Duodenal mucosa (tissue), 2 donors: ENCODE results near the gene RUNX1.
"Not testable (repeated sequence)": the region's sequence is repeated elsewhere in the genome, so short reads cannot be mapped to it uniquely, and the experiment has no call there.

Experiments
- H3K27ac ChIP-seq: one replicate; pipeline ENCODE4 v1.7.0; 2013; ENCODE audit warnings: low read depth, low read length
- H3K27me3 ChIP-seq, 2 donors: one replicate each; pipeline ENCODE4 v1.7.0; 2013; ENCODE audit warnings: low read length in 2 of 2, control low read depth in 1 of 2; ENCODE audit not compliant: insufficient read depth in 2 of 2, control insufficient read depth in 1 of 2
- H3K36me3 ChIP-seq, 2 donors: one replicate each; pipeline ENCODE4 v1.7.0; 2013; ENCODE audit warnings: low read length in 2 of 2, control low read depth in 1 of 2; ENCODE audit not compliant: insufficient read depth in 2 of 2, control insufficient read depth in 1 of 2
- H3K4me1 ChIP-seq, 2 donors: one replicate each; pipeline ENCODE4 v1.7.0; 2013; ENCODE audit warnings: low read length in 2 of 2, control low read depth in 1 of 2; ENCODE audit not compliant: insufficient read depth in 2 of 2, control insufficient read depth in 1 of 2
- H3K4me3 ChIP-seq, 2 donors: one replicate each; pipeline ENCODE4 v1.7.0; 2013; ENCODE audit warnings: low read length in 2 of 2, low read depth in 1 of 2
- H3K9ac ChIP-seq, 2 donors: one replicate each; pipeline ENCODE4 v1.7.0; 2013; ENCODE audit warnings: low read length in 2 of 2, low read depth in 1 of 2
- H3K9me3 ChIP-seq, 2 donors: one replicate each; pipeline ENCODE4 v1.7.0; 2013; ENCODE audit warnings: low read length in 2 of 2, control low read depth in 1 of 2; ENCODE audit not compliant: control insufficient read depth in 1 of 2

The RUNX1 gene

DNA sequence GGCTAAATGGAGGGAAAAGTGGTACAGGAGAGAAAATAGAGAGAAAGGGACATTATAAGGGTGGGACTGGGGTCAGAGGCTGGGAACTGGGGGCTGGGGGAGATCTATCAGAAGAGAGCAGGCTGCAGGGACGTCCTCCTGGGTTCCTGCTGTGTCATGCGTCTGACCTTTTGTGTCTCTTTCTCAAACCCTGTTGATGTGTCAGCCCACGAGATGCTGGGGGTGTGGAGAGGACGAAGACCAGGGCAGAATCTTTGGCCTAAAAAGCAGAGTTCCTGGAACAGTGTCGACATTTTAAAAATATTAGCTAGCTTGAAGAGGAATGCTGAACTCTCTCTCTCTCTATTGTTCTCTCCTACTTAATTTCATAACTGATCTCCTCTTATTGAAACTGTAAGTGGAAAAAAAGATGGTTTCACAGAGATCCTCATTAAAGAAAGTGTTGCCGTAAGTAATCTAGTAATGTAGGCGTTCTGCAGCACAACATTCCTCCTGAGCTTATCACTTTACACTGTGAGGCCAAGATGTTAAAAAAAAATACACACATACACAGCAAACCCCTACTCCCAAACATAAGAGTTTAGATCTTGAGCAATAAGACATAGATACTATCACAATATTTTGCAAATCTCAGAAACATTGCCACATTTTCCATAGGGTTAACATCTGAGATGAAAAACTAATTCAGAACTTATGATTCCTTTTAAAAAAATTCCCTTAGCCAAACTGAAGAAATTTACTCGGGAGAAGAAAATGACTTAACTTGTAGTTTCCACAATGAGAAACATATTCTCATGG, 52.6 kb downstream of the RUNX1 start:
- no peaks in the 10 kb centered on the region for H3K36me3 ChIP-seq
- peaks cover 6 to 7% of the 10 kb centered on the region in 2 donors for H3K4me1 ChIP-seq
- no peak overlapping the region for H3K27ac ChIP-seq
- no peaks in the 10 kb centered on the region for H3K27me3 ChIP-seq
- no peak overlapping the region for H3K9ac ChIP-seq
- H3K4me3 ChIP-seq = no peak overlapping the region
- no peaks in the 10 kb centered on the region for H3K9me3 ChIP-seq

DNA sequence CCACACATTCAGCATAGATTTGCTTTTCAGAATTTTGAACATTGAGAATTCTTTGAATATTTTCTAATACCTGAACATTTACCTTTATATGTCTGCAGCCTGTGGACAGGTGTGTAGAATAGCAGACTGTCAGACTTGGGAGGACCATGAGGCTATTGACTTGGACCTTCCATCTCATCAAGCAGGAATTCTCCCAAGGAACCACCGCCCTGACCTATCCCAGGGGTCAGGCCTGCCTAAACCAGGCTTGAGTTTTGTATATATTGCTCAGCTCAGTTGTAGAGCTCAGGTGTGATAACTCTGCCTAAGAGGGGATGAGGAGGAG, 53.2 kb downstream of the RUNX1 start:
- Histone ChIP-seq H3K4me1 (peaks cover 6 to 7% of the 10 kb centered on the region in 2 donors), H3K9me3 (no peaks in the 10 kb centered on the region), H3K36me3 (no peaks in the 10 kb centered on the region), H3K4me3 (no peak overlapping the region), H3K27me3 (no peaks in the 10 kb centered on the region), H3K27ac (no peak overlapping the region), H3K9ac (no peak overlapping the region)

DNA sequence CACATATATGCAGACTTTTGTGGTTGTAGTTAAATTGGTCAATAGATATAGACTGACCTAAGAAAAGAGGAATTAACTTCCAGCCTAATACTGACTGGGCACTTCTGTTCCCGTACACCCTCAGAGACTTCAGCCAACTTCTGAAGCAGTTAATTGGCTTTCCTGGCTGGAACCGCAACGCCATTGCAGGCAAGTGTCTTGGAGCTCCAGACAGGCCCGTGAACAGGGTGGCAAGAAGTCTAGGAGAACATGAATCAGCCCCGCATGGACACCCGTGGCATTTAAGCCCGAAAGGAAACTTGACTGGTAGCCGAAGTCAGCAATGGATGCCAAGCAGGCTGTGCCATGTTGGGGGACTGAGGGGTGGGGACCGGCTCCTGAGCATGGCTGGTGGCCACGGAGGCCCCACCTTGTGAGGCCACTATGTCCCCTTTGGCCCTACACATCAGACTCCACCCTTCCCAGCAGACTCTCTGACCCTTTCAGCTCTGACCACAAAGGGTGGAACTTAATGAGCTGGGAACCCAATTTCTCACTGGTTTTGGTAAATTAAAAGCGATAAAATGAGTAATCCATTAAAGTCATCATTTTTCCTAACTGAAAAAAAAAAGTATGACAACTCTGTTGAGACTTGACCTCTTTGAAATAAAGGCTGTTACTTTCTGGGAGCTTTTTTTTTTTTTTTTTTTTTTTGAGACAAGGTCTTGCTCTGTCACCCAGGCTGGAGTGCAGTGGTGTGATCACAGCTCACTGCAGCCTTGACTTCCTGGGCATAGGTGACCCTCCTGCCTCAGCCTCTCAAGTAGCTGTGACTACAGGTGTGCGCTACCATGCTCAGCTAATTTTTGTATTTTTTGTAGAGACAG, 54.1 kb downstream of the RUNX1 start:
- Histone ChIP-seq H3K4me1 (peaks cover 6 to 7% of the 10 kb centered on the region in 2 donors), H3K4me3 (no peak overlapping the region), H3K9ac (no peak overlapping the region), H3K9me3 (no peaks in the 10 kb centered on the region), H3K27ac (no peak overlapping the region), H3K27me3 (no peaks in the 10 kb centered on the region), H3K36me3 (no peaks in the 10 kb centered on the region)

DNA sequence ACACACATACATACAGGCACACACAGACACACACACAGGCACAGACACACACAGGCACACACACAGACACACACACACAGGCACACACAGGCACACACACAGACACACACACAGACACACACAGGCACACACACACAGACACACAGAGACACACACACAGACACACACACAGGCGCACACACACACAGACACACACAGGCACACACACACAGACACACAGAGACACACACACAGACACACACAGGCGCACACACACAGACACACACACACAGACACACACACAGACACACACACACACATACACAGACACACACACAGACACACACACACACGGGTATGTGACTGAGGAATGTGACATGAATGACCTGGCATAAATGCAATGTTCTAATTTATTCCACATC, 55.6 kb downstream of the RUNX1 start:
- not testable (repeated sequence) for H3K9me3 ChIP-seq, H3K27me3 ChIP-seq, H3K9ac ChIP-seq, H3K36me3 ChIP-seq, H3K4me1 ChIP-seq, H3K4me3 ChIP-seq, H3K27ac ChIP-seq

DNA sequence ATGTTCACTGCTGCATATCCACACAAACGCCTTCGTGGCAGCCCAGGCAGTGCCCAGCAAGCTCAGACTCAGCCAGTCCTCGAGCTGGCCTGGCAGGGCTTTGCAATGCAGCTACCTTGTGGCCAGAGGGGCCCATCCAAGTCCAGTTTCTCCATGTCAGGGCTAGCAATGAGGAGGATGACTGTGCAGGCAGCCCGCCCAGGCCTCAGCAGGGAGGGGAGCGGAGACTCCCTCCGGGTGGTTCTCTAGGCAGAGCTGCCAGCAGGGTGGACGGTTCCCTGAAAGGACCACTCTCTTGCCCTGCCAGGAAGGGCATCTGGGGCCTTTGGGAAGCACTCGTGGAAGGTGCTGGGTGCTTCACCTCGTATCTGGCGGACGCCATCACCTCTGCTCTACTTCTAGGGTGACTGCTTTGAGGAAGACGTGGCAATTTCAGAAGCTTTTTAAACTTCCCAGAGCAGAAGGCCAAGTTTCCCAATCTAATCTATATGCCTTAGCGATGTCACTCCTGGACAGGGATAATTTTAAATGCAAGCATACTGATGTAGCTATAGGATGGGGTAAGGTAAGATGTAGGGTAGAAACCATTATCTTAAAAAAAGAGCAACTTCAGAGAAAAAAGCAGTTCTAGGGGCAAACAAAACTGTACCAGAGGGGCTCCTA, 56.2 kb downstream of the RUNX1 start:
- H3K9ac ChIP-seq = no peak overlapping the region
- no peak overlapping the region for H3K4me3 ChIP-seq
- peaks cover 6 to 8% of the 10 kb centered on the region in 2 donors for H3K4me1 ChIP-seq
- no peak overlapping the region for H3K27ac ChIP-seq
- H3K9me3 ChIP-seq = no peaks in the 10 kb centered on the region
- H3K36me3 ChIP-seq = no peaks in the 10 kb centered on the region
- H3K27me3 ChIP-seq = no peaks in the 10 kb centered on the region

DNA sequence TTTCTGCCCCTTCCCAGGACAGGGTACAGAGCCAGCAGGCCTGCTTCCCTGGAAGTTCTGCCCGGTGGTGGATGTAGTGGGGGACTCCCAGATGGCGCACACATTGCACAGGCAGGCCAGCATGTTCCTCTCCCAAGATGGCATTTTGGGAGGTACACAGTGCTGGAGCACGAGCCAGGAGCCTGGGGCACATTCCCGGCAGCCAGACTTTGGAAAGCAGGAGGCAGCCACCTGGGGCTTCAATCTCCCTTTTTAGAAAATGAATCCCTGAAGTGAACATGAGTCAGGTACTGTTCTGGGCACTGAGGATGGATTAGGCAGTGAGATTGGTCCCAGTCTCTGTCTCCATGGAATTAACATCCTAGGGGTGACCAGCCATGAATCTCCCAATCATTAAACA, 56.9 kb downstream of the RUNX1 start:
- Histone ChIP-seq H3K27me3 (no peaks in the 10 kb centered on the region), H3K4me3 (no peak overlapping the region), H3K9ac (no peak overlapping the region), H3K36me3 (no peaks in the 10 kb centered on the region), H3K4me1 (peaks cover 7 to 8% of the 10 kb centered on the region in 2 donors), H3K27ac (no peak overlapping the region), H3K9me3 (no peaks in the 10 kb centered on the region)

DNA sequence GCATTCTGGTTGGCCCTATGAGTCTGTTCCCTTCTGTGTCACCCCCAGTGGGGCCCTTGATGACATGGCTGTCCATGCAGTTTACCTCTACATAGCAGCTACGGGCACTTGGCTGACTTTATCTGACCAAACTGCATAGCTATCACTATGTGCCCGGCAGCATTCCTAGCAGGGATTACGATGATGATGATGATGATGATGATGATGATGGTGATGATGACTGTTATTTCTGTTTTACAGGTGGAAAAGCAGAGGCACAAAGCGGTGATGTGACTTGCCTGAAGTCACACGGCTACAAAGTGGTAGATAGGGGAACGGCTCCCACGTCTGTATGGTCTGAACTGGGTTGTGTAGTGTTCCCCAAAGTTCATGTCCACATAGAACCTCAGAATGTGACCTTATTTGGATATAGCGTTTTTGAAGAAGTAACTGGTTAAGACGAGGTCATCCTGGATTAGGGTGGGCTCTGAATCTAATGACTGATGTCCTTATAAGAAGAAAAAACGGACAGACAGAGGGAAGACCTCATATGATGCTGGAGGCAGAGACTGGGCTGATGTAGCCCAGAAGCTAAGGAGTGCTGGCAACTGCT, 57.6 kb downstream of the RUNX1 start:
- Histone ChIP-seq H3K4me3 (no peak overlapping the region), H3K36me3 (no peaks in the 10 kb centered on the region), H3K9ac (no peak overlapping the region), H3K4me1 (peaks cover 10 to 14% of the 10 kb centered on the region in 2 donors), H3K9me3 (no peaks in the 10 kb centered on the region), H3K27ac (no peak overlapping the region), H3K27me3 (no peaks in the 10 kb centered on the region)

DNA sequence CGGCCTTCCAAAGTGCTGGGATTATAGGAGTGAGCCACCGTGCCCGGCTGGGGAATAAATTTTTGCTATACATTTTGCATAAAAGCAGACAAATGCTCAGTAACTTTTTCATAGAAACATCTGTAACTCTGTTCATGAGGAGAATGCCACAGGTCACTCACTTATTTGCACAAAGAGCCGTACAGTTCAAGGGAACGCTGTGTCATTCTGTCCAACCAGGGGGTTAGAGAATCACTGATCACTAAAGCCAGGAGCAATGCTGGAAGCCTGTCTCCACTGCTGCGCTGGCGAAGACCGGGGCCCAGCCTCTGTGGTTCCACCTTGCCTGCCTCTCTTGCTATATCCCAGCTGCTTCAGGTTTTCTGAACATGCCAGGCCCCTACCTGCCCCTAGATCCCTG, 58.3 kb downstream of the RUNX1 start:
- Histone ChIP-seq H3K4me1 (peaks cover 15 to 17% of the 10 kb centered on the region in 2 donors), H3K4me3 (no peak overlapping the region), H3K27me3 (no peaks in the 10 kb centered on the region), H3K9ac (no peak overlapping the region), H3K36me3 (no peaks in the 10 kb centered on the region), H3K9me3 (no peaks in the 10 kb centered on the region), H3K27ac (no peak overlapping the region)

DNA sequence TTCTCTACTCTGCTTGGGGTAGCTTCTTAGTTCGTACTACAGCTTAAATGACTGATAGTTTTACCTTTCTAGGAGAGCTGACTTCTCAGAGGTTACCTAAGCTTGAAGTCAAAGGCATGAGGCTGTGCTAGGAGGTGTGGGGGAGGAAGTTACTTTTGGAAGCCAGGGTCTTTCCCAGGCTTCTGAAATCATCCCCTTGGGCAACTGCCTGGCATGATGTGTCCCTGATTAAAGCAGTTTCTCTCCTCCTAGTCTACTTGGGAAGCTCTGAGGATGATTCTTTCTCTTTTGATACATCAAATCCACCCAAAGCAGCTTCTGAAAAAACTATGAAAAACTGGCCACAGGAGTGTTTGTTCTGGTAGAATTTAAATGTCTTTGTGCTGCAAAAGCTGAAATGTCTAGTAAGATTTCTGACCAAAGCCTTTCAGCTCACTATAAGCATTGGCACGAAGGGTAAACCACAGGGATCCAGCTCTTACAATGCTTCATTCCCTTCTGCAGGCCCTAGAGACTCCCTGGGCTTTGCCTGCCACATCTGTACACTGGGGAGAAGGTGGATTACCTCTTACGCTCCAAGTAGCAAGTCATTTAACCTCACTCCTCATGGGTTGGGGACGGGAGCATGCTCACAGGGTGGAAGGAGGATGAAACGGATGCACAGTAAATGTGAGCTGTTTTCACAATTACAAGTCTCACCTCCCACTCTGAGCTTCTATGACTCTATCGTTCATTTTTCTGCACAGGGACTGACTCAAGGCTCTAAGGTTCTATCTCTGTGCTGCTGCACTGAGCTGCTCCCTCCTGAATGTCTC, 59.6 kb downstream of the RUNX1 start:
- Histone ChIP-seq H3K27ac (no peak overlapping the region), H3K36me3 (no peaks in the 10 kb centered on the region), H3K4me1 (peaks cover 17 to 20% of the 10 kb centered on the region in 2 donors), H3K9me3 (no peaks in the 10 kb centered on the region), H3K27me3 (no peaks in the 10 kb centered on the region), H3K4me3 (no peak overlapping the region), H3K9ac (no peak overlapping the region)
